Measurements from ENCODE around the gene CYTH4.

The CYTH4 gene

GRCh38 chr22:37270928-37271650 lies 11.2 kb upstream of the CYTH4 start:
- no peak for DNase-seq (ENCODE audit: low read depth, low spot score)

GRCh38 chr22:37273126-37273845 lies 9.0 kb upstream of the CYTH4 start:
- no peak for DNase-seq (ENCODE audit: low read depth, low spot score)

- DNase-seq (ENCODE audit: low read depth, low spot score) = no peak
Observed at GRCh38 chr22:37273846-37274225, 8.5 kb upstream of the CYTH4 start.

GRCh38 chr22:37274380-37274862 lies 7.9 kb upstream of the CYTH4 start:
- DNase-seq (ENCODE audit: low read depth, low spot score) = no peak

- no peak for DNase-seq (ENCODE audit: low read depth, low spot score)
Observed at GRCh38 chr22:37275134-37275533, 7.2 kb upstream of the CYTH4 start.

GRCh38 chr22:37275622-37276021 lies 6.7 kb upstream of the CYTH4 start:
- no peak for DNase-seq (ENCODE audit: low read depth, low spot score)

- DNase-seq (ENCODE audit: low read depth, low spot score) = no peak
Observed at GRCh38 chr22:37276776-37277175, 5.5 kb upstream of the CYTH4 start.

GRCh38 chr22:37277384-37277783 lies 4.9 kb upstream of the CYTH4 start:
- DNase-seq (ENCODE audit: low read depth, low spot score) = no peak

GRCh38 chr22:37278261-37278660 lies 4.0 kb upstream of the CYTH4 start:
- DNase-seq (ENCODE audit: low read depth, low spot score) = no peak

- no peak for DNase-seq (ENCODE audit: low read depth, low spot score)
Observed at GRCh38 chr22:37279331-37280181, 2.8 kb upstream of the CYTH4 start.

GRCh38 chr22:37280718-37281117 lies 1.6 kb upstream of the CYTH4 start:
- no peak for DNase-seq (ENCODE audit: low read depth, low spot score)

- DNase-seq (ENCODE audit: low read depth, low spot score) = no peak
Observed at GRCh38 chr22:37281195-37281594, 1.1 kb upstream of the CYTH4 start.

GRCh38 chr22:37281646-37282384 lies 493 bp upstream of the CYTH4 start:
- DNase-seq (ENCODE audit: low read depth, low spot score) = no peak

GRCh38 chr22:37283393-37283937 lies 1.2 kb downstream of the CYTH4 start:
- DNase-seq (ENCODE audit: low read depth, low spot score) = no peak

GRCh38 chr22:37284126-37284804 lies 2.0 kb downstream of the CYTH4 start:
- no peak for DNase-seq (ENCODE audit: low read depth, low spot score)

GRCh38 chr22:37284805-37285355 lies 2.6 kb downstream of the CYTH4 start:
- no peak for DNase-seq (ENCODE audit: low read depth, low spot score)

GRCh38 chr22:37285937-37286336 lies 3.6 kb downstream of the CYTH4 start:
- DNase-seq (ENCODE audit: low read depth, low spot score) = no peak

- DNase-seq (ENCODE audit: low read depth, low spot score) = no peak
Observed at GRCh38 chr22:37287550-37287951, 5.2 kb downstream of the CYTH4 start.

GRCh38 chr22:37288521-37288920 lies 6.2 kb downstream of the CYTH4 start:
- no peak for DNase-seq (ENCODE audit: low read depth, low spot score)

GRCh38 chr22:37289156-37289735 lies 6.9 kb downstream of the CYTH4 start:
- no peak for DNase-seq (ENCODE audit: low read depth, low spot score)
